ENCODE data around the gene AMFR. TPM values are rescaled to one million over a fixed set of nuclear protein-coding genes. Genes with fewer than 3 reads are reported as not detected.

The AMFR gene
- total and polyA plus RNA-seq, 2 of the 8 experiments (the other 6 are each of a cell fraction or from before 2014, with no cell fraction given) = 18.6 to 21.7 TPM

GRCh38 chr16:56365552-56365951 is 59.8 kb downstream of the AMFR start:
- Histone ChIP-seq H3K27ac (ENCODE audit: low read depth, low read length) (no peak overlapping the region), H3K4ac (replicated peaks; ENCODE audit: insufficient read length, low read depth, low read length) (no peak overlapping the region), H3K9me3 (ENCODE audit: insufficient read depth in 2 of 2, low read depth in 1 of 2, low read length in 1 of 2) (no peaks in the 10 kb centered on the region), H3K79me1 (ENCODE audit: low read depth, low read length) (no peaks in the 10 kb centered on the region), H3K9ac (replicated peaks in 1 of 4; ENCODE audit: extremely low read depth in 1 of 4, low read depth in 3 of 4, low read length in 3 of 4) (no peak overlapping the region), H2BK120ac (replicated peaks; ENCODE audit: low read depth, low read length) (no peak overlapping the region), H4K20me1 (replicated peaks in 1 of 2; ENCODE audit: control insufficient read depth in 1 of 2, insufficient read depth in 2 of 2, low read length in 2 of 2) (no peaks in the 10 kb centered on the region), H3K14ac (ENCODE audit: insufficient read length) (no peak overlapping the region), H3K56ac (replicated peaks; ENCODE audit: insufficient read length, low read depth, low read length) (no peak overlapping the region), H3K23ac (ENCODE audit: insufficient read length) (no peak overlapping the region), H2BK12ac (ENCODE audit: low read depth, low read length) (no peak overlapping the region), H4K8ac (ENCODE audit: extremely low read depth, insufficient read depth, low read length) (no peak overlapping the region), H3K27me3 (replicated peaks in 1 of 4; ENCODE audit: control insufficient read depth in 3 of 4, extremely low read depth in 1 of 4, insufficient read depth in 3 of 4, low read length in 3 of 4) (no peaks in the 10 kb centered on the region), H2BK15ac (ENCODE audit: low read length) (no peak overlapping the region), H4K5ac (ENCODE audit: insufficient read length, low read depth, low read length) (no peak overlapping the region), H3K18ac (ENCODE audit: extremely low read depth, low read length) (no peak overlapping the region), H3K23me2 (ENCODE audit: low read depth, low read length) (no peaks in the 10 kb centered on the region), H2BK5ac (ENCODE audit: low read depth, low read length) (no peak overlapping the region), H2BK20ac (ENCODE audit: low read length) (no peak overlapping the region), H3K4me2 (ENCODE audit: insufficient read depth in 1 of 2, low read depth in 2 of 2, low read length in 2 of 2) (no peak overlapping the region), H3K36me3 (ENCODE audit: control insufficient read depth in 2 of 4, insufficient read depth in 4 of 4, low read length in 3 of 4) (peaks cover 0 to 3% (median 0%) of the 10 kb centered on the region in 4 experiments; a peak in 3 of 8 replicates), H3K79me2 (ENCODE audit: control insufficient read depth in 1 of 2, insufficient read depth in 2 of 2, low read length in 2 of 2) (no peaks in the 10 kb centered on the region), H2AK5ac (ENCODE audit: low read depth, low read length) (no peak overlapping the region), H4K91ac (replicated peaks; ENCODE audit: insufficient read length, low read length) (no peak overlapping the region), H2AFZ (ENCODE audit: low read length) (no peak overlapping the region), H3K4me1 (replicated peaks in 1 of 4; ENCODE audit: control insufficient read depth in 3 of 4, insufficient read depth in 4 of 4, low read length in 3 of 4) (no peaks in the 10 kb centered on the region), H3K4me3 (ENCODE audit: extremely low read depth in 1 of 4, insufficient read depth in 2 of 4, low read depth in 3 of 4, low read length in 4 of 4) (no peak overlapping the region)
- ChIA-PET POLR2A (ENCODE audit: partially characterized antibody) (no interaction called here), CTCF (ENCODE audit: partially characterized antibody) (interaction anchor here (1.0 to 2.0 kb wide), 3 partner anchors 9 to 35 kb away, joined by 3 to 7 read pairs (median 4); no protein-coding TSS in a partner anchor)
- no peak for FAIRE-seq
- 75% methylated on average over 7 of the region's 7 CpGs; no CpG with 5 or more reads in 1 of the 2 experiments for WGBS, 2 experiments (ENCODE audit: extremely low coverage in 1 of 2, insufficient coverage in 1 of 2, insufficient read length in 1 of 2, insufficient replicate concordance in 2 of 2, low coverage in 1 of 2, low lambda C conversion rate in 2 of 2, missing lambda C conversion rate in 1 of 2)
- TF ChIP-seq NRF1 (IDR thresholded peaks at IDR 0.05; ENCODE audit: low read depth, low read length) = no peak
- TF ChIP-seq CHD1 (IDR thresholded peaks at IDR 0.05; ENCODE audit: low read depth, low read length) = no peak
- TF ChIP-seq, protein P1, sequence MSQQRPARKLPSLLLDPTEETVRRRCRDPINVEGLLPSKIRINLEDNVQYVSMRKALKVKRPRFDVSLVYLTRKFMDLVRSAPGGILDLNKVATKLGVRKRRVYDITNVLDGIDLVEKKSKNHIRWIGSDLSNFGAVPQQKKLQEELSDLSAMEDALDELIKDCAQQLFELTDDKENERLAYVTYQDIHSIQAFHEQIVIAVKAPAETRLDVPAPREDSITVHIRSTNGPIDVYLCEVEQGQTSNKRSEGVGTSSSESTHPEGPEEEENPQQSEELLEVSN (IDR thresholded peaks at IDR 0.05) = no peak
- no peak for TF ChIP-seq TBP (IDR thresholded peaks at IDR 0.05; ENCODE audit: low read depth, low read length)
- TF ChIP-seq GTF2F1 (IDR thresholded peaks at IDR 0.05; ENCODE audit: borderline replicate concordance, low read depth, low read length) = no peak
- no peak for TF ChIP-seq CREB1 (IDR thresholded peaks at IDR 0.05)
- no peak for TF ChIP-seq RFX5 (IDR thresholded peaks at IDR 0.05; ENCODE audit: borderline replicate concordance, low read depth, low read length)
- no peak for TF ChIP-seq SAP30 (IDR thresholded peaks at IDR 0.05; ENCODE audit: insufficient read depth, insufficient replicate concordance, low read length)
- TF ChIP-seq EZH2 (IDR thresholded peaks at IDR 0.05; ENCODE audit: low read depth, low read length, severe bottlenecking) = no peak
- TF ChIP-seq CHD2 (IDR thresholded peaks at IDR 0.05; ENCODE audit: low read length) = no peak
- no peak for TF ChIP-seq YY1 (IDR thresholded peaks at IDR 0.05; ENCODE audit: low read depth, low read length)
- no peak for TF ChIP-seq GABPA (IDR thresholded peaks at IDR 0.05; ENCODE audit: borderline replicate concordance, insufficient read depth, low read length)
- no peak for TF ChIP-seq PHF8 (conservative IDR thresholded peaks at IDR 0.05; ENCODE audit: low read depth, low read length)
- TF ChIP-seq SP2 (IDR thresholded peaks at IDR 0.05; ENCODE audit: low read length) = no peak
- no peak for DNase-seq (ENCODE audit: low read depth in 1 of 2, low spot score in 2 of 2)
